DOHH2 (cell line): ENCODE results near the gene ESPN.

ENCODE experiments used
- EZH2phosphoT487 ChIP-seq: fragments of 200-600 bp; sonication (generic); IDR thresholded peaks from 2 replicates; pipeline ENCODE4 v1.6.1; 2017; ENCODE audit warnings: borderline replicate concordance, mild to moderate bottlenecking, antibody characterized with exemption, low read length, moderate library complexity, mixed read lengths
- TF ChIP-seq, protein P1 (sequence below): fragments of 200-600 bp; sonication (generic); IDR thresholded peaks from one replicate; pipeline ENCODE4 v1.5.1; 2014; ENCODE audit warnings: antibody characterized with exemption, mild to moderate bottlenecking, low read depth, low read length; ENCODE audit not compliant: poor library complexity, severe bottlenecking

DNA sequence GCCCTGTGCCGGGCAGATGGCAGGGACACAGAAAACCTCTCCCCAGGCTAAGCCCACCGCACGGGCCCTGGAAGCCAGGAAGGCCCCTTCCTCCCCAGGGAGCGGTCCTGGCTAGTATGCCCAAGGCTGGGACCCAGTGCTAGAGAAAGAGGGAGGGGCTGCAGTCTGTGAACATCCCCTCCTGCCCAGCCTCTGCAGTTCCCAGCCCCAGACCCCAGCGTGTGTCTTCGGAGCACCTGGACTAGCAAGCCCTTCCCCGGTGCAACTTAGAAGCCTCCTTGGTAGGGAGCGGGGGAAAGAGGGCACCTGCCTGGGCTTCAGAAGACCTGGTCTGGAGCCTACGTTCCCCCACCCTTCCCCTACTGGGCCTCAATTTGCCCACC, 64.8 kb downstream of the ESPN start:
- TF ChIP-seq EZH2phosphoT487 = no peak
- TF ChIP-seq, protein P1, sequence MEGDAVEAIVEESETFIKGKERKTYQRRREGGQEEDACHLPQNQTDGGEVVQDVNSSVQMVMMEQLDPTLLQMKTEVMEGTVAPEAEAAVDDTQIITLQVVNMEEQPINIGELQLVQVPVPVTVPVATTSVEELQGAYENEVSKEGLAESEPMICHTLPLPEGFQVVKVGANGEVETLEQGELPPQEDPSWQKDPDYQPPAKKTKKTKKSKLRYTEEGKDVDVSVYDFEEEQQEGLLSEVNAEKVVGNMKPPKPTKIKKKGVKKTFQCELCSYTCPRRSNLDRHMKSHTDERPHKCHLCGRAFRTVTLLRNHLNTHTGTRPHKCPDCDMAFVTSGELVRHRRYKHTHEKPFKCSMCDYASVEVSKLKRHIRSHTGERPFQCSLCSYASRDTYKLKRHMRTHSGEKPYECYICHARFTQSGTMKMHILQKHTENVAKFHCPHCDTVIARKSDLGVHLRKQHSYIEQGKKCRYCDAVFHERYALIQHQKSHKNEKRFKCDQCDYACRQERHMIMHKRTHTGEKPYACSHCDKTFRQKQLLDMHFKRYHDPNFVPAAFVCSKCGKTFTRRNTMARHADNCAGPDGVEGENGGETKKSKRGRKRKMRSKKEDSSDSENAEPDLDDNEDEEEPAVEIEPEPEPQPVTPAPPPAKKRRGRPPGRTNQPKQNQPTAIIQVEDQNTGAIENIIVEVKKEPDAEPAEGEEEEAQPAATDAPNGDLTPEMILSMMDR = no peak
